Measurements from ENCODE around the gene FOS.

- TF ChIP-seq CTCF (IDR thresholded peaks at IDR 0.05) (no peak), EP300 (IDR thresholded peaks at IDR 0.05) (no peak)
These were observed 50.7 kb downstream of the FOS start for GRCh38 chr14:75329369-75329768.
